Measurements from ENCODE around the gene SPEM2.

DNA sequence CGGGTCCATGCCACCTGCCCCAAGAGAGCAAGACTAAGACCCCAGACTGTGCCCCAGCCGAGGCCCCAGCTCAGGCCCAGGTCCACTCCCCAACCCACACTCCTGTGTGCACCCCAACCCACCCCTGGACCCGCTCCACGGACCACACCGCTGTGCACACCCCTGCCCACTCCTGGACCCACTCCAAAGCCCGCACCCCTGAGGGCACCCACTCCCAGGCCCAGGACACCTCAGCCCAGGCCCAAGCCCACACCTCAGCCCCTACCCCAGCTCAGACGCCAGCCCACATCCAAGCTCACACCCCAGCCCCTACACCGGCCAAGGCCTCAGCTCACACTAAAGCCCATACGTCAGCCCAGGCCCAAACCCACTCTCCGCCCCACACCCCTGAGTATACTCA is 4.3 kb downstream of the SPEM2 start:
- TF ChIP-seq CTCF (IDR thresholded peaks at IDR 0.05; ENCODE audit: control extremely low read depth in 1 of 3, insufficient read depth in 1 of 3, low read depth in 1 of 3, low read length in 3 of 3) (no peak), EGR1 (IDR thresholded peaks at IDR 0.05; ENCODE audit: borderline replicate concordance, low read depth, low read length) (no peak), JUND (IDR thresholded peaks at IDR 0.05; ENCODE audit: low read length) (no peak), MAX (IDR thresholded peaks at IDR 0.05) (no peak), USF2 (IDR thresholded peaks at IDR 0.05; ENCODE audit: low read length) (no peak), POLR2A (IDR thresholded peaks at IDR 0.05; ENCODE audit: control extremely low read depth in 1 of 2, low read depth in 2 of 2, low read length in 2 of 2) (no peak), TAF1 (IDR thresholded peaks at IDR 0.05; ENCODE audit: low read depth, low read length) (no peak), BRCA1 (IDR thresholded peaks at IDR 0.05; ENCODE audit: low read depth, low read length) (no peak), SP2 (IDR thresholded peaks at IDR 0.05; ENCODE audit: low read length) (no peak), EZH2 (IDR thresholded peaks at IDR 0.05; ENCODE audit: low read depth, low read length, severe bottlenecking) (no peak), TCF12 (IDR thresholded peaks at IDR 0.05; ENCODE audit: low read depth, low read length) (no peak), SP1 (IDR thresholded peaks at IDR 0.05; ENCODE audit: low read depth, low read length) (no peak), HDAC2 (IDR thresholded peaks at IDR 0.05; ENCODE audit: borderline replicate concordance in 1 of 2, low read depth in 2 of 2, low read length in 2 of 2) (no peak), EP300 (IDR thresholded peaks at IDR 0.05; ENCODE audit: borderline replicate concordance in 1 of 2, low read depth in 2 of 2, low read length in 2 of 2) (no peak)

Measured in H1 (cell line).